Neural progenitor cell (in vitro differentiated cells): ENCODE measurements around the gene QDPR. TPM values are rescaled to one million over a fixed set of nuclear protein-coding genes. Genes with fewer than 3 reads are reported as not detected.

ENCODE experiments used
- DNase-seq: peaks from one replicate; pipeline ENCODE4 v3.0.0-alpha.2; 2016; ENCODE audit warnings: low spot score
- H2AFZ ChIP-seq: fragments of 200-600 bp; sonication (generic); replicated peaks from 2 replicates; pipeline ENCODE4 v1.6.1; 2016; ENCODE audit warnings: antibody characterized with exemption
- H3F3A ChIP-seq: fragments of 200-600 bp; sonication (generic); 2 replicates; pipeline ENCODE4 v1.6.1; 2016; ENCODE audit warnings: antibody characterized with exemption, low read depth
- H3K27ac ChIP-seq: fragments of 200-600 bp; sonication (generic); 2 replicates; pipeline ENCODE4 v1.5.1; 2016; ENCODE audit warnings: mild to moderate bottlenecking
- H3K27me3 ChIP-seq: fragments of 200-600 bp; sonication (generic); 2 replicates; pipeline ENCODE4 v1.6.1; 2016; ENCODE audit warnings: mild to moderate bottlenecking, moderate library complexity
- H3K36me3 ChIP-seq: fragments of 200-600 bp; sonication (generic); 2 replicates; pipeline ENCODE4 v1.5.1; 2016
- H3K4me1 ChIP-seq: fragments of 200-600 bp; sonication (generic); 2 replicates; pipeline ENCODE4 v1.6.1; 2016; ENCODE audit warnings: mixed run types
- H3K4me2 ChIP-seq: fragments of 200-600 bp; sonication (generic); 2 replicates; pipeline ENCODE4 v1.6.1; 2016
- H3K4me3 ChIP-seq: fragments of 200-600 bp; sonication (generic); 2 replicates; pipeline ENCODE4 v1.5.1; 2016
- H3K79me2 ChIP-seq: fragments of 200-600 bp; sonication (generic); 2 replicates; pipeline ENCODE4 v1.6.1; 2016; ENCODE audit warnings: low read depth
- H3K9ac ChIP-seq: fragments of 200-600 bp; sonication (generic); 2 replicates; pipeline ENCODE4 v1.6.1; 2016
- H3K9me3 ChIP-seq: fragments of 200-600 bp; sonication (generic); 2 replicates; pipeline ENCODE4 v1.5.1; 2016; ENCODE audit warnings: low read depth
- H4K20me1 ChIP-seq: fragments of 200-600 bp; sonication (generic); 2 replicates; pipeline ENCODE4 v1.6.1; 2016; ENCODE audit warnings: low read depth
- H3K27ac Mint-ChIP-seq: 3 replicates; pipeline ENCODE4 v1.8.0; 2021; ENCODE audit warnings: mixed read lengths
- H3K27me3 Mint-ChIP-seq: 2 replicates; pipeline ENCODE4 v1.8.0; 2022; ENCODE audit warnings: low read depth, mild to moderate bottlenecking, inconsistent platforms, moderate library complexity, mixed read lengths; ENCODE audit not compliant: insufficient read depth
- H3K36me3 Mint-ChIP-seq: 3 replicates; pipeline ENCODE4 v1.8.0; 2021; ENCODE audit warnings: mixed read lengths
- H3K4me1 Mint-ChIP-seq: 3 replicates; pipeline ENCODE4 v1.8.0; 2021; ENCODE audit warnings: mixed read lengths
- H3K4me3 Mint-ChIP-seq: 3 replicates; pipeline ENCODE4 v1.8.0; 2021; ENCODE audit warnings: mild to moderate bottlenecking, moderate library complexity, mixed read lengths
- H3K9me3 Mint-ChIP-seq: 3 replicates; pipeline ENCODE4 v1.8.0; 2020; ENCODE audit warnings: mixed read lengths
- CTCF ChIP-seq: fragments of 200-600 bp; sonication (generic); IDR thresholded peaks from 2 replicates; pipeline ENCODE4 v1.5.1; 2017; ENCODE audit warnings: antibody characterized with exemption, mild to moderate bottlenecking
- EZH2 ChIP-seq: fragments of 200-600 bp; sonication (generic); IDR thresholded peaks from 2 replicates; pipeline ENCODE4 v1.6.1; 2017; ENCODE audit warnings: antibody characterized with exemption, mild to moderate bottlenecking, moderate library complexity
- EZH2phosphoT487 ChIP-seq: fragments of 200-600 bp; sonication (generic); IDR thresholded peaks from 2 replicates; pipeline ENCODE4 v1.6.1; 2017; ENCODE audit warnings: antibody characterized with exemption
- total RNA-seq: library from RNA; depleted of rRNA; stranded (reverse); fragments of >200 nt; gene quantifications from 2 replicates; pipeline ENCODE4 v1.2.3, GENCODE V29; 2015; ENCODE audit warnings: low replicate concordance

QDPR gene
- total RNA-seq, 1 donor from 2014 or later: 22.4 TPM

- Histone ChIP-seq H3K9ac (no peak overlapping the region), H3F3A (no peaks in the 10 kb centered on the region), H3K79me2 (no peaks in the 10 kb centered on the region), H3K36me3 (no peaks in the 10 kb centered on the region), H3K9me3 (no peaks in the 10 kb centered on the region), H3K27ac (no peak overlapping the region), H3K27me3 (no peaks in the 10 kb centered on the region), H2AFZ (no peak overlapping the region), H3K4me3 (no peak overlapping the region), H3K4me2 (no peak overlapping the region), H4K20me1 (no peaks in the 10 kb centered on the region), H3K4me1 (no peaks in the 10 kb centered on the region)
- DNase-seq: no peak
- Mint-ChIP-seq H3K9me3 (no peaks in the 10 kb centered on the region), H3K4me1 (peaks cover 3% of the 10 kb centered on the region), H3K36me3 (no peaks in the 10 kb centered on the region), H3K27me3 (peaks cover 6% of the 10 kb centered on the region), H3K4me3 (no peak overlapping the region), H3K27ac (no peak overlapping the region)
- TF ChIP-seq EZH2 (no peak), EZH2phosphoT487 (no peak), CTCF (no peak)
Observed at GRCh38 chr4:17556498-17556897, 44.6 kb upstream of the QDPR start.

- Histone ChIP-seq H3K4me2 (no peak overlapping the region), H3K9me3 (no peaks in the 10 kb centered on the region), H3K9ac (no peak overlapping the region), H3K4me3 (no peak overlapping the region), H2AFZ (no peak overlapping the region), H3F3A (no peaks in the 10 kb centered on the region), H3K36me3 (no peaks in the 10 kb centered on the region), H3K27me3 (no peaks in the 10 kb centered on the region), H4K20me1 (no peaks in the 10 kb centered on the region), H3K4me1 (no peaks in the 10 kb centered on the region), H3K79me2 (no peaks in the 10 kb centered on the region), H3K27ac (no peak overlapping the region)
- TF ChIP-seq CTCF (no peak), EZH2phosphoT487 (no peak), EZH2 (no peak)
- H3K9me3 Mint-ChIP-seq: no peaks in the 10 kb centered on the region
- H3K27me3 Mint-ChIP-seq: peaks cover 8% of the 10 kb centered on the region
- H3K36me3 Mint-ChIP-seq: no peaks in the 10 kb centered on the region
- peaks cover 3% of the 10 kb centered on the region for H3K4me1 Mint-ChIP-seq
- H3K27ac Mint-ChIP-seq: no peak overlapping the region
- H3K4me3 Mint-ChIP-seq: peak overlapping the region; percentile 27
- no peak for DNase-seq
Observed at GRCh38 chr4:17554568-17554967, 42.7 kb upstream of the QDPR start.

GRCh38 chr4:17552427-17552826 is 40.5 kb upstream of the QDPR start:
- TF ChIP-seq EZH2 (no peak), EZH2phosphoT487 (no peak), CTCF (no peak)
- H3K9me3 ChIP-seq: no peaks in the 10 kb centered on the region
- Mint-ChIP-seq H3K27ac (no peak overlapping the region), H3K4me1 (peaks cover 6% of the 10 kb centered on the region), H3K27me3 (peaks cover 8% of the 10 kb centered on the region), H3K4me3 (no peak overlapping the region), H3K36me3 (no peaks in the 10 kb centered on the region), H3K9me3 (no peaks in the 10 kb centered on the region)
- H3K4me3 ChIP-seq: no peak overlapping the region
- H3F3A ChIP-seq: no peaks in the 10 kb centered on the region
- peak; percentile 21 for DNase-seq
- no peak overlapping the region for H3K9ac ChIP-seq
- H3K4me1 ChIP-seq: no peaks in the 10 kb centered on the region
- no peaks in the 10 kb centered on the region for H3K79me2 ChIP-seq
- H4K20me1 ChIP-seq: no peaks in the 10 kb centered on the region
- no peaks in the 10 kb centered on the region for H3K27me3 ChIP-seq
- no peak overlapping the region for H3K27ac ChIP-seq
- H3K4me2 ChIP-seq: no peak overlapping the region
- H3K36me3 ChIP-seq: no peaks in the 10 kb centered on the region
- H2AFZ ChIP-seq: no peak overlapping the region
